SK-N-SH (cell line): Measurements from ENCODE around the gene MEPCE. TPM values are rescaled to one million over a fixed set of nuclear protein-coding genes. Genes with fewer than 3 reads are reported as not detected.

ENCODE experiments used
- CTCF ChIA-PET: fragments of 300-600, 350-600 bp; formaldehyde crosslinking; extraction: SDS; loops from one replicate; lab custom pipeline; 2021; lab: Yijun Ruan, JAX
- POLR2A ChIA-PET: fragments of 350-600 bp; sonication (Branson Sonifier 250); formaldehyde crosslinking; extraction: SDS; loops from one replicate; lab custom pipeline; 2020; ENCODE audit warnings: antibody characterized with exemption, inconsistent platforms; lab: Yijun Ruan, JAX
- DNase-seq: peaks from one replicate; pipeline ENCODE4 v3.0.0; 2012
- H2AFZ ChIP-seq: fragments of 200-600 bp; sonication (generic); 2 replicates; pipeline ENCODE4 v1.8.1; 2016; ENCODE audit warnings: antibody characterized with exemption, mild to moderate bottlenecking, low read depth
- H3F3A ChIP-seq: fragments of 200-600 bp; sonication (generic); replicated peaks from 2 replicates; pipeline ENCODE3; 2016; ENCODE audit warnings: antibody characterized with exemption, mild to moderate bottlenecking; ENCODE audit not compliant: insufficient read depth
- H3K27ac ChIP-seq, 2 experiments: fragments of 200-500 bp in 1 of 2; fragments of 200-600 bp in 1 of 2; sonication (Bioruptor generic) in 1 of 2; sonication (generic), shearing (Covaris generic) in 1 of 2; 2 replicates each; pipeline versions ENCODE4 v1.5.1 to v1.6.1; 2014 to 2016; ENCODE audit warnings: low read depth in 2 of 2, inconsistent platforms in 1 of 2, low read length in 1 of 2, mild to moderate bottlenecking in 1 of 2, mixed read lengths in 1 of 2
- H3K27me3 ChIP-seq: fragments of 200-600 bp; sonication (generic), shearing (Covaris generic); 2 replicates; pipeline ENCODE4 v1.6.1; 2016; ENCODE audit warnings: mixed run types; ENCODE audit not compliant: insufficient read depth
- H3K36me3 ChIP-seq, 2 experiments: fragments of 200-500 bp in 1 of 2; fragments of 200-600 bp in 1 of 2; sonication (Bioruptor generic) in 1 of 2; sonication (generic) in 1 of 2; replicated peaks in 1 of 2; 2 replicates each; pipeline versions ENCODE3 to v1.5.1; 2014 to 2016; ENCODE audit warnings: low read length in 1 of 2, mild to moderate bottlenecking in 1 of 2; ENCODE audit not compliant: insufficient read depth in 2 of 2, control insufficient read depth in 1 of 2
- H3K4me1 ChIP-seq, 2 experiments: fragments of 200-500 bp in 1 of 2; fragments of 200-600 bp in 1 of 2; sonication (Bioruptor generic) in 1 of 2; sonication (generic), shearing (Covaris generic) in 1 of 2; 2 replicates each; pipeline versions ENCODE4 v1.5.1 to v1.6.1; 2014 to 2016; ENCODE audit warnings: low read depth in 1 of 2, low read length in 1 of 2, mixed run types in 1 of 2; ENCODE audit not compliant: insufficient read depth in 2 of 2, control insufficient read depth in 1 of 2
- H3K4me2 ChIP-seq: fragments of 200-600 bp; sonication (generic), shearing (Covaris generic); 2 replicates; pipeline ENCODE4 v1.6.1; 2017; ENCODE audit warnings: mixed run types
- H3K4me3 ChIP-seq, 2 experiments: fragments of 200-500 bp in 1 of 2; fragments of 200-600 bp in 1 of 2; sonication (Bioruptor generic) in 1 of 2; sonication (generic), shearing (Covaris generic) in 1 of 2; 2 replicates each; pipeline versions ENCODE4 v1.5.1 to v1.8.1; 2014 to 2016; ENCODE audit warnings: low read depth in 2 of 2, inconsistent platforms in 1 of 2, low read length in 1 of 2, mild to moderate bottlenecking in 1 of 2, mixed read lengths in 1 of 2, moderate library complexity in 1 of 2
- H3K79me2 ChIP-seq: fragments of 200-600 bp; sonication (generic); 2 replicates; pipeline ENCODE4 v1.8.1; 2017; ENCODE audit warnings: mild to moderate bottlenecking; ENCODE audit not compliant: insufficient read depth
- H3K9ac ChIP-seq: fragments of 200-600 bp; sonication (generic); 2 replicates; pipeline ENCODE4 v1.6.1; 2017; ENCODE audit warnings: mixed run types
- H3K9me2 ChIP-seq: fragments of 200-600 bp; sonication (generic); 2 replicates; pipeline ENCODE4 v1.6.1; 2017; ENCODE audit warnings: mixed run types
- H3K9me3 ChIP-seq: fragments of 200-600 bp; sonication (generic); 2 replicates; pipeline ENCODE4 v1.6.1; 2017; ENCODE audit warnings: mixed run types, mild to moderate bottlenecking, moderate library complexity
- H4K20me1 ChIP-seq: fragments of 200-600 bp; sonication (generic); 2 replicates; pipeline ENCODE4 v1.6.1; 2017; ENCODE audit warnings: mild to moderate bottlenecking, mixed run types; ENCODE audit not compliant: insufficient read depth
- CTCF ChIP-seq: fragments of 200-600 bp; sonication (generic); IDR thresholded peaks from 2 replicates; pipeline ENCODE4 v1.6.1; 2017; ENCODE audit warnings: antibody characterized with exemption, mild to moderate bottlenecking, moderate library complexity
- ELF1 ChIP-seq: IDR thresholded peaks from 2 replicates; pipeline ENCODE4 v1.4.0; 2012
- FOXM1 ChIP-seq: IDR thresholded peaks from 2 replicates; pipeline ENCODE4 v1.4.0; 2012; ENCODE audit warnings: low read depth, mild to moderate bottlenecking
- MXI1 ChIP-seq: IDR thresholded peaks from 2 replicates; pipeline ENCODE4 v1.6.1; 2012; ENCODE audit warnings: mild to moderate bottlenecking, low read depth, low read length, improper control_type of control experiment
- NFIC ChIP-seq: IDR thresholded peaks from 2 replicates; pipeline ENCODE4 v1.4.0; 2012; ENCODE audit warnings: borderline replicate concordance
- NRF1 ChIP-seq: IDR thresholded peaks from 2 replicates; pipeline ENCODE4 v1.6.1; 2012; ENCODE audit warnings: low read depth, mild to moderate bottlenecking, low read length
- RAD21 ChIP-seq: IDR thresholded peaks from 2 replicates; pipeline ENCODE4 v1.6.1; 2012; ENCODE audit warnings: mild to moderate bottlenecking, low read length
- RCOR1 ChIP-seq: fragments of 150-350 bp; IDR thresholded peaks from 2 replicates; pipeline ENCODE4 v1.6.1; 2017; ENCODE audit warnings: antibody characterized with exemption, low read length
- SIN3A ChIP-seq: IDR thresholded peaks from 2 replicates; pipeline ENCODE4 v1.6.1; 2012; ENCODE audit warnings: low read depth, mild to moderate bottlenecking, low read length, moderate library complexity, borderline replicate concordance
- SMC3 ChIP-seq: IDR thresholded peaks from 2 replicates; pipeline ENCODE4 v1.6.1; 2012; ENCODE audit warnings: low read depth, low read length, improper control_type of control experiment
- TAF1 ChIP-seq: IDR thresholded peaks from 2 replicates; pipeline ENCODE4 v1.6.1; 2012; ENCODE audit warnings: low read depth, mild to moderate bottlenecking, low read length, moderate library complexity, borderline replicate concordance
- WGBS: methylation state at CpG from one replicate; pipeline ENCODE4 v1.1.6; 2017; ENCODE audit warnings: low lambda C conversion rate; 5-methylcytosine and 5-hydroxymethylcytosine counted together
- polyA plus RNA-seq, 3 experiments: library from polyadenylated mRNA; depleted of rRNA; stranded (reverse); fragments of >200 nt; gene quantifications; 2 replicates each; pipeline ENCODE4 v1.2.3, GENCODE V29; 2012
- TF ChIP-seq, protein P1 (sequence below): IDR thresholded peaks from 2 replicates; pipeline ENCODE4 v1.4.0; 2012; ENCODE audit warnings: low read depth, borderline replicate concordance
- TF ChIP-seq, protein P2 (sequence below): IDR thresholded peaks from 2 replicates; pipeline ENCODE4 v1.6.1; 2012; ENCODE audit warnings: mild to moderate bottlenecking, low read depth, low read length, moderate library complexity
- TF ChIP-seq, protein P3 (sequence below): fragments of 150-350 bp; IDR thresholded peaks from 2 replicates; pipeline ENCODE4 v1.6.1; 2016; ENCODE audit warnings: mild to moderate bottlenecking, low read depth, low read length

The MEPCE gene
- polyA plus RNA-seq, 1 of the 3 experiments (the other 2 are of a cell fraction) = 20.2 TPM

- Histone ChIP-seq H4K20me1 (no peaks in the 10 kb centered on the region), H3K27me3 (no peaks in the 10 kb centered on the region; the same call in 1 of the 2 replicates), H3K9ac (no peak overlapping the region), H3K79me2 (no peaks in the 10 kb centered on the region), H3K9me3 (no peaks in the 10 kb centered on the region), H3K4me2 (no peak overlapping the region), H3K4me3 (no peak overlapping the region), H3K27ac (no peak overlapping the region), H2AFZ (no peak overlapping the region), H3K9me2 (no peaks in the 10 kb centered on the region), H3K36me3 (no peaks in the 10 kb centered on the region), H3K4me1 (peaks cover 0 to 3% of the 10 kb centered on the region in 2 experiments; a peak in 1 of 4 replicates), H3F3A (no peaks in the 10 kb centered on the region)
- ChIA-PET POLR2A (no interaction called here), CTCF (interaction anchor here (6.0 kb wide), 1 partner anchor 18 kb away, joined by 39 read pairs; no protein-coding TSS in a partner anchor)
- DNase-seq = no peak
- TF ChIP-seq NRF1 = no peak
- TF ChIP-seq NFIC = no peak
- no peak for TF ChIP-seq FOXM1
- TF ChIP-seq, protein P1, sequence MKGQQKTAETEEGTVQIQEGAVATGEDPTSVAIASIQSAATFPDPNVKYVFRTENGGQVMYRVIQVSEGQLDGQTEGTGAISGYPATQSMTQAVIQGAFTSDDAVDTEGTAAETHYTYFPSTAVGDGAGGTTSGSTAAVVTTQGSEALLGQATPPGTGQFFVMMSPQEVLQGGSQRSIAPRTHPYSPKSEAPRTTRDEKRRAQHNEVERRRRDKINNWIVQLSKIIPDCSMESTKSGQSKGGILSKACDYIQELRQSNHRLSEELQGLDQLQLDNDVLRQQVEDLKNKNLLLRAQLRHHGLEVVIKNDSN = no peak
- TF ChIP-seq SIN3A = no peak
- WGBS = 63% methylated on average over 9 of the region's 9 CpGs
These were observed 40.1 kb upstream of the MEPCE start for GRCh38 chr7:100389437-100390088.

- CTCF ChIA-PET = interaction anchor here (0.9 to 6.0 kb wide), 2 partner anchors 17 to 260 kb away, joined by 3 to 39 read pairs; no protein-coding TSS in a partner anchor
- no peaks in the 10 kb centered on the region for H4K20me1 ChIP-seq
- POLR2A ChIA-PET = no interaction called here
- TF ChIP-seq ELF1 (no peak), RCOR1 (no peak), CTCF (no peak), SMC3 (no peak), TAF1 (no peak), NRF1 (no peak), NFIC (no peak), MXI1 (no peak), RAD21 (no peak)
- TF ChIP-seq, protein P2, sequence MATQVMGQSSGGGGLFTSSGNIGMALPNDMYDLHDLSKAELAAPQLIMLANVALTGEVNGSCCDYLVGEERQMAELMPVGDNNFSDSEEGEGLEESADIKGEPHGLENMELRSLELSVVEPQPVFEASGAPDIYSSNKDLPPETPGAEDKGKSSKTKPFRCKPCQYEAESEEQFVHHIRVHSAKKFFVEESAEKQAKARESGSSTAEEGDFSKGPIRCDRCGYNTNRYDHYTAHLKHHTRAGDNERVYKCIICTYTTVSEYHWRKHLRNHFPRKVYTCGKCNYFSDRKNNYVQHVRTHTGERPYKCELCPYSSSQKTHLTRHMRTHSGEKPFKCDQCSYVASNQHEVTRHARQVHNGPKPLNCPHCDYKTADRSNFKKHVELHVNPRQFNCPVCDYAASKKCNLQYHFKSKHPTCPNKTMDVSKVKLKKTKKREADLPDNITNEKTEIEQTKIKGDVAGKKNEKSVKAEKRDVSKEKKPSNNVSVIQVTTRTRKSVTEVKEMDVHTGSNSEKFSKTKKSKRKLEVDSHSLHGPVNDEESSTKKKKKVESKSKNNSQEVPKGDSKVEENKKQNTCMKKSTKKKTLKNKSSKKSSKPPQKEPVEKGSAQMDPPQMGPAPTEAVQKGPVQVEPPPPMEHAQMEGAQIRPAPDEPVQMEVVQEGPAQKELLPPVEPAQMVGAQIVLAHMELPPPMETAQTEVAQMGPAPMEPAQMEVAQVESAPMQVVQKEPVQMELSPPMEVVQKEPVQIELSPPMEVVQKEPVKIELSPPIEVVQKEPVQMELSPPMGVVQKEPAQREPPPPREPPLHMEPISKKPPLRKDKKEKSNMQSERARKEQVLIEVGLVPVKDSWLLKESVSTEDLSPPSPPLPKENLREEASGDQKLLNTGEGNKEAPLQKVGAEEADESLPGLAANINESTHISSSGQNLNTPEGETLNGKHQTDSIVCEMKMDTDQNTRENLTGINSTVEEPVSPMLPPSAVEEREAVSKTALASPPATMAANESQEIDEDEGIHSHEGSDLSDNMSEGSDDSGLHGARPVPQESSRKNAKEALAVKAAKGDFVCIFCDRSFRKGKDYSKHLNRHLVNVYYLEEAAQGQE = no peak
- TF ChIP-seq, protein P3, sequence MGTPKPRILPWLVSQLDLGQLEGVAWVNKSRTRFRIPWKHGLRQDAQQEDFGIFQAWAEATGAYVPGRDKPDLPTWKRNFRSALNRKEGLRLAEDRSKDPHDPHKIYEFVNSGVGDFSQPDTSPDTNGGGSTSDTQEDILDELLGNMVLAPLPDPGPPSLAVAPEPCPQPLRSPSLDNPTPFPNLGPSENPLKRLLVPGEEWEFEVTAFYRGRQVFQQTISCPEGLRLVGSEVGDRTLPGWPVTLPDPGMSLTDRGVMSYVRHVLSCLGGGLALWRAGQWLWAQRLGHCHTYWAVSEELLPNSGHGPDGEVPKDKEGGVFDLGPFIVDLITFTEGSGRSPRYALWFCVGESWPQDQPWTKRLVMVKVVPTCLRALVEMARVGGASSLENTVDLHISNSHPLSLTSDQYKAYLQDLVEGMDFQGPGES = no peak
- TF ChIP-seq, protein P1 = no peak
These were observed 39.2 kb upstream of the MEPCE start for GRCh38 chr7:100390286-100391009.

More at GRCh38 chr7:100390286-100391009, 39.2 kb upstream of the MEPCE start:
- H3K27me3 ChIP-seq = no peaks in the 10 kb centered on the region; the same call in 1 of the 2 replicates
- no peaks in the 10 kb centered on the region for H3K79me2 ChIP-seq
- no peaks in the 10 kb centered on the region for H3F3A ChIP-seq
- H3K4me3 ChIP-seq = no peak overlapping the region
- no peak overlapping the region for H3K9ac ChIP-seq
- DNase-seq = no peak
- no peaks in the 10 kb centered on the region for H3K9me3 ChIP-seq
- H3K4me2 ChIP-seq = no peak overlapping the region
- no peaks in the 10 kb centered on the region for H3K9me2 ChIP-seq
- peaks cover 0 to 3% of the 10 kb centered on the region in 2 experiments; a peak in 1 of 4 replicates for H3K4me1 ChIP-seq
- H2AFZ ChIP-seq = no peak overlapping the region
- 68% methylated on average over 3 of the region's 3 CpGs for WGBS
- H3K36me3 ChIP-seq = no peaks in the 10 kb centered on the region
- H3K27ac ChIP-seq = no peak overlapping the region
